Measurements from ENCODE around the gene SLC39A11.

DNA sequence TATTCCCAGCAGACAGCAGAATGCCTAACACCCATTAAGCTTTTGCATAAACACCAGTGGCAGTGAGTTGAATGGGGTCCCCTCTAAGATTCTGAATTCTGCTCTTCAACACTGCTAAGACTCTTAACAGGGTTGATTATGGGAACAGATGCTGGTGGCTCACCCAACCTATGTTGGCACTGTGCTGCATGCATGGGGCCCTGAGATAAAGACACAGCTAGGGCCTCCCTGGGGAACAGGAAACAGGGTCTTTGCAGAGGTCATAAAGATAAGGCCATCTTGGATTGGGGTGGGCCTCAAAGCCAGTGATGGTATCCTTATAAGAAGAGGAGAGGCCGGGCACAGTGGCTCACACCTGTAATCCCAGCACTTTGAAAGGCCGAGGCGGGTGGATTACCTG lies 190.8 kb downstream of the SLC39A11 start:
- no peak for TF ChIP-seq EZH2 (IDR thresholded peaks at IDR 0.05; ENCODE audit: low read length, missing control alignments)
- TF ChIP-seq, protein P1, sequence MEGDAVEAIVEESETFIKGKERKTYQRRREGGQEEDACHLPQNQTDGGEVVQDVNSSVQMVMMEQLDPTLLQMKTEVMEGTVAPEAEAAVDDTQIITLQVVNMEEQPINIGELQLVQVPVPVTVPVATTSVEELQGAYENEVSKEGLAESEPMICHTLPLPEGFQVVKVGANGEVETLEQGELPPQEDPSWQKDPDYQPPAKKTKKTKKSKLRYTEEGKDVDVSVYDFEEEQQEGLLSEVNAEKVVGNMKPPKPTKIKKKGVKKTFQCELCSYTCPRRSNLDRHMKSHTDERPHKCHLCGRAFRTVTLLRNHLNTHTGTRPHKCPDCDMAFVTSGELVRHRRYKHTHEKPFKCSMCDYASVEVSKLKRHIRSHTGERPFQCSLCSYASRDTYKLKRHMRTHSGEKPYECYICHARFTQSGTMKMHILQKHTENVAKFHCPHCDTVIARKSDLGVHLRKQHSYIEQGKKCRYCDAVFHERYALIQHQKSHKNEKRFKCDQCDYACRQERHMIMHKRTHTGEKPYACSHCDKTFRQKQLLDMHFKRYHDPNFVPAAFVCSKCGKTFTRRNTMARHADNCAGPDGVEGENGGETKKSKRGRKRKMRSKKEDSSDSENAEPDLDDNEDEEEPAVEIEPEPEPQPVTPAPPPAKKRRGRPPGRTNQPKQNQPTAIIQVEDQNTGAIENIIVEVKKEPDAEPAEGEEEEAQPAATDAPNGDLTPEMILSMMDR (conservative IDR thresholded peaks at IDR 0.05 in 1 of 2, IDR thresholded peaks at IDR 0.05 in 1 of 2; ENCODE audit: low read depth in 1 of 2, low read length in 2 of 2): no peak

All from fibroblast of lung (primary cell).